NOMO-1 (cell line): ENCODE results near the gene MT1E.

Experiments used
- DNase-seq, 2 experiments: peaks; one replicate each; lab custom pipeline; 2025; ENCODE audit not compliant: unreplicated experiment in 2 of 2; lab: John Stamatoyannopoulos, UW

Gene MT1E

DNA sequence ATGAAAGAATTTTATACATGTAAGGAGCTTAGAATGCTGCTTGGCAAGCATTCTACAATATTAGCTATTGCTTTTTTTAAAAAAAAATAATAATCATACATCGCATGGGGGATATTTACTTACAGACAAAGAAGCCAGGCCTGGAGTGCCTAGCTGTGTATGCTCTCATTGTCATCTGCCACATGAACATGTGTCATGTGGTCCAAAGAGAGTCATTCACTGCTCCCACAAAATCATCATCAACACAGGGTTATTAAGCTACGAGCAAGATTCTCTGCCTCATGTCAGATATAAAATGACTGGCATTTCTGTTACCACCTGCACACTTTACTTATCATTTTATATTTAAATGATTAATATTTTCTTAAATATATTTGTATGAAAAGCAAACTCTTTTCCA lies 1.9 kb upstream of the MT1E start:
- DNase-seq: no peak

DNA sequence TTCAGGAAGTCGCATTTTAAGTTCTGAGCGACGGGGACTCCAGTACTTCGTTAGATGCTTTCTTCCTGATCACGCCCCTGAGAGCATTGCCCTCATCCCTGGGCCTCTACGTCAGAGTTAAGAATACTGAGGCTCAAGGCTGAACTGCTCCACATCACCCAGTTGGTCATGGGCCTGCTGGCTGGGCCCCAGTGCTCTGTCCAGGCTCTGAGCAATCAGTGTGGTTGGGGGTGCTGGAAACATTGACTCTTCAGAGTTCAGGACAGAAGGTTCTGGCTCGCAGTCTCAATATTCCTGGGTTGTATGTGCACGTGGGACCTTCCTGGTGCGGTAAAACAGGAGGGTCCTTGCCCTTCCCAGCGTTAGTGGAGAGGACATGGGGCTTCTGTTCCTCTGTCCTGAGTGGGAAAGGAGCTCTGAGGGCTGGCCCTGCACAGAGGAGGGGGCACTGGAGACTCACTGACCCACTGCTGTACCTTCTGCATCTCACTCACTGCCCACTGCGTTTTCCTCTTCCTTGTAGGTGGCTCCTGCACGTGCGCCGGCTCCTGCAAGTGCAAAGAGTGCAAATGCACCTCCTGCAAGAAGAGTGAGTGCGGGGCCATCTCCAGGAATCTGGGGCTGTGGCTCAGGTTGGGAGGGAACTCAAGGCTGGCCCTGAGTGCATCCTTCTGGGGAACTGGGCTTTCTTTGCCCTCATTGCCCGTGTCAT lies 518 bp downstream of the MT1E start:
- no peak for DNase-seq

DNA sequence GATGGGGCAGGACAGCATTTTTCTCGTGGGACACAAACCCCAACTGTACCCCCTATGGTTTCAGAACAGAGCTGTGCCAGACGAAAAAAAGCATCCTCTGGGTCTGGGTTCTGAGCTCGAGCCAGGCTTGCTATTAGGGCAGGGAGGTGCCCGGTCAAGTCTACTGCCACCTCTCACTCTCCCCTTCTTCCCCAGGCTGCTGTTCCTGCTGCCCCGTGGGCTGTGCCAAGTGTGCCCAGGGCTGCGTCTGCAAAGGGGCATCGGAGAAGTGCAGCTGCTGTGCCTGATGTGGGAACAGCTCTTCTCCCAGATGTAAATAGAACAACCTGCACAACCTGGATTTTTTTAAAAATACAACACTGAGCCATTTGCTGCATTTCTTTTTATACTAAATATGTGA lies 1.1 kb downstream of the MT1E start:
- DNase-seq: no peak

DNA sequence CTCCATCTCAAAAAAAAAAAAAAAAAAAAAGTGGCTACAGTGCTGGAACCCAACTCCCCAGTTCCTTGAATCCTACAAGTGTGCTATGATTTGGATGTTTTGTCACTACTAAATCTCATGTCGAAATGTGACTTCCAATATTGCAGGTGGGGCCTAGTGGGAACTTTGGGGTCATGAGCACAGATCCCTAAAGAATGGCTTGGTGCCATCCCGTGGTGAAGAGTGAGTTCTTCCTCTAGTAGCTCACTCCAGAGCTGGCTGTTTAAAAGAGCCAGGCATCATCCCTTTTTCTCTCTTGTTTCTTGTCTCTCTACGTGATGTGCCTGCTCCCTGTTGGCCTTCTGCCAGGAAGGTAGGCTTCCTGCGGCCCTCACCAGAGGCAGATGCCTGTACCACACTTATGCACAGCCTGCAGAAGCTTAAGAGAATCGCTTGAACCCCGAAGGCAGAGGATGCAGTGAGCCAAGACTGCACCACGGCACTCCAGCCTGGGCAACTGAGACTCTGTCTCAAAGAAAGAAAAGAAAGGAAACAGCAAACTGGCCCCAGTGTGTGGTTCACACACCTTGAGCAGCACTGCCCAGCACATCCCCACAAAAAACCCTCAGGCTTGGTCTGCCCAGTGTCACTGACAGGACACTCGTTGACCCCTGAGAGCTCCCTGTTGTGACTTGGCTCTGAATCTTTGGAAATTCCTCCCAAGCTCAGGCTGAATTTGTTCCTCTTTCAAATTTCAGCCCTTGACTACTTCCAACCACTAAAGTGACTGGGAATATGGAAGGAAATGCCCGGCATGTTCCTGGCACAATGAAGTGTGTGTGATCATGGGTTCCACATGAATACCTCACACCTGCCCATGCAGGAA lies 3.1 kb downstream of the MT1E start:
- no peak for DNase-seq

DNA sequence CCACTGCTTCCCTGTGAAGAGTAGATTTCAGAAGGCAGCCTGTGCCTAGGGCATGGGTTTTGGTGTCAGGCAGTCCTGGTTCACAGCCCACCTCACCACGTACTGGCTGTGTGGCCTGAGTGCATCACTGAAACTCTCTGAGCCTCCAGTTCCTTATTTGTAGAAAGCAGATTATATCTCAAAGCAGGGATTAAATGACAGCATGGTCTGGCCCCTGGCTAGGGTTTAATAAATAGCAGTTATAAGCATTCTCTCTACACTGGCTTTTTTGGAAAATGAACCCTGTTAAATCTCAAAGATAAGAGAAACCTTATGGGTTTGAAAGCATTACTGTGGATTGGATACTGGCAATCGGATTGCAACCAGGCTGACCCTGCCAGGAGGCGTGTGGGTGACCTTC lies 4.0 kb downstream of the MT1E start:
- no peak for DNase-seq

DNA sequence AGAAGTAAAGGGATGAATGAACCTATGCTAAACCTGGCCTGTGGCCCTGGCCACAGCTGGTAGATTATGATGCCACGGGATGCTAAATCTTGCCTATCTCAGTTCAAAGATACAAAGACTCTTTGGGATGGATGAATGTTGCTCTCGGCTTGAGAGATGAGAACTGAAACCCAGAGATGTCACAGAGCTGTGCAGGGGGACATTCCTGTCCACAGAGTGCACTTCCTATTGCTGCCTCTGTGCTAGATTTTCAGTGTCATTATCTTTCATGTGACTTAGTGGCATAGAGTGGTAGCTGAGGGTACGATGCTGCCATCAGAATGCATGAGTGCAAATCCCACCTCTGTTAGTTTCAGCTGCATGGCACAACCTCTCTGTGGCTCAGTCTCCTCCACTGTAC lies 4.6 kb downstream of the MT1E start:
- peak; percentile 27 to 81 for DNase-seq

DNA sequence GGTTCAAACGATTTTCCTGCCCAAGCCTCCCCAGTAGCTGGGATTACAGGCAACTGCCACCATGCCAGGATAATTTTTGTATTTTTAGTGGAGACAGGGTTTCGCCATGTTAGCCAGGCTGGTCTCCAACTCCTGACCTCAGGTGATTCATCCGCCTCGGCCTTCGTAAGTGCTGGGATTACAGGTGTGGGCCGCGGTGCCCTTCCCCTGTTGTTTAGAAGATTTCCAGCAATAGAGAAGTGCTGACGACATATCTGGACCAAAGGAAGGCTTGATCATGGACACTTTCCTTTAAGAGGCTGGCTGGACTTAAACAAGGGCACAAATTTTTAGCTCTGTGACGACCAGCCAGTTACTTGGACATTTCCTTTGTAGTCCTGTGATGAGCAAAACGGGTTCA lies 5.6 kb downstream of the MT1E start:
- no peak for DNase-seq

DNA sequence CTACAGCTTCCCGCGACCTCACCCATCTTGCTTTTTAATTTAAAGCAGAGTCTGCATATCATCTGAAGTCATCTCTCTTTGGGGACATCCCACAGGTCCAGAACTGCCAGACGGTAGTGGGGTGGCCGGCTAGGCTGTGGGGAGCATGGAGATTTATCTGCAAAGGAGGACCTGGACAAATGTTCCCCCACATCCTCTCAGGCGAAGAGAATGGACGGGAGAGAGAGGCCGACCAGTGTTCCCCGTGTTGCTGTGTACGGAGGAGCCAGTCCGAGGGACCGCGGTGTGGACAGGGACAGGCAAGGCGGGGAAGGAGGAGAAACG lies 6.2 kb downstream of the MT1E start:
- no peak for DNase-seq

DNA sequence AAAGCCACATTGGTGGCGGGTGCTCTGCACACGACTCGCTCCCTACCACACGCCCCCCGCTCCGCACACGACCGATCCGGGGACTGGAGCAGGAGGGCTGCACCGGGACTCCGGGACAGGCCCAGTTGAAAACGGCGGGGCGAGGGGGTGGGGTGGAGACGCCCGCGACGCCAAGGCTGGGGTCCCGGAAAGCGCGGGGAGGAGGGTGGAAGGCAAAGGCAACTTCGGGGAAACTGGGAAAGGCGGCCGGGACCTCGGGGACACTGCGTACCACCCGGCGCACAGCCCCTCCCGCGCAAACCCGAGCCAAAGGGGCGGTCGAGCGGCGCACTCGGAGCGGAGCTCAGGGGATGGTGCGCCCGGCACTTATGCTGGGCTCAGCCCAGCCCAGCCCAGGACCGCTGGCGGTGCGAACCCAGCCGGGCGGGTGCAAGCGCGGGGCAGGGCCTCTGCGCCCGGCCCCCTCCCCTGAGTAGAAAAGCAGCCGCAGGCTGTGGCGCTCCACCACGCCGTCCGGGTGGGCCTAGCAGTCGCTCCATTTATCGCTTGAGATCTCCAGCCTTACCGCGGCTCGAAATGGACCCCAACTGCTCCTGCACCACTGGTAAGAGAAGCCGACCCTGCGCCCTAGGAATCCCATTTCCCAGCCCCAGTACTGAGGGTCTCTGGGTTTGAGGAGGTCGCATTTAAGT lies 6.7 kb downstream of the MT1E start, which contains the start of gene MT1M:
Gene MT1M, plus strand, starts transcription at position 504 of the 692 bp plus-strand sequence. Its CDS starts 73 bp downstream, at position 577.
- DNase-seq: peak in 1 of 2 experiments; percentile 37

DNA sequence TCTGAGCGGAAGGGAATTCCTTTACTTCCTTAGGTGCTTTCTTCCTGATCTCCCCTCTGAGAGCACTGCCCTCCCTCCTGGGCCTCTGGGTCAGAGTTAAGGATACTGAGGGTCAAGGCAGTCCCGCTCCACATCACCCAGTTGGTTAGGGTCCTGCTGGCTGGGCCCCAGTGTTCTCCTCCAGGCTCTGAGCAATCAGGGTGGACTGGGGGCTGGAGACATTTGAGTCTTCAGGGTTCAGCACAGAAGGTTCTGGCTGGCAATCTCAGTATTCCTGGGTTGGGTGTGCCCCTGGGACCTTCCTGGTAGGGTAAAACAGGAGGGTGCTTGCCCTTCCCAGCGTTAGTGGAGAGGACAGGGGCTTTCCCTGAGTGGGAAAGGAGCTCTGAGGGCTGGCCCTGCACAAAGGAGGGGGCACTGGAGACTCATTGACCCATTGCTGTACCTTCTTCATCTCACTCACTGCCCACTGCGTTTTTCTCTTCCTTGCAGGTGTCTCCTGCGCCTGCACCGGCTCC lies 7.3 kb downstream of the MT1E start:
- DNase-seq: no peak

DNA sequence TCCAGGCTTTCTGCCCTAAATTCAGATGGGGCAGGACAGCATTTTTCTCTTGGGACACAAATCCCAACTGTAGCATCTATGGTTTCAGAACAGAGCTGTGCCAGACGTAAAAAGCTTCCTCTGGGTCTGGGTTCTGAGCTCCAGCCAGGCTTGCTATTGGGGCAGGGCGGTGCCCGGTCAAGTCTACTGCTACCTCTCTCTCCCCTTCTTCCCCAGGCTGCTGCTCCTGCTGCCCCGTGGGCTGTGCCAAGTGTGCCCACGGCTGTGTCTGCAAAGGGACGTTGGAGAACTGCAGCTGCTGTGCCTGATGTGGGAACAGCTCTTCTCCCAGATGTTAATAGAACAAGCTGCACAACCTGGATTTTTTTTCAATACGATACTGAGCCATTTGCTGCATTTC lies 8.0 kb downstream of the MT1E start:
- no peak for DNase-seq

DNA sequence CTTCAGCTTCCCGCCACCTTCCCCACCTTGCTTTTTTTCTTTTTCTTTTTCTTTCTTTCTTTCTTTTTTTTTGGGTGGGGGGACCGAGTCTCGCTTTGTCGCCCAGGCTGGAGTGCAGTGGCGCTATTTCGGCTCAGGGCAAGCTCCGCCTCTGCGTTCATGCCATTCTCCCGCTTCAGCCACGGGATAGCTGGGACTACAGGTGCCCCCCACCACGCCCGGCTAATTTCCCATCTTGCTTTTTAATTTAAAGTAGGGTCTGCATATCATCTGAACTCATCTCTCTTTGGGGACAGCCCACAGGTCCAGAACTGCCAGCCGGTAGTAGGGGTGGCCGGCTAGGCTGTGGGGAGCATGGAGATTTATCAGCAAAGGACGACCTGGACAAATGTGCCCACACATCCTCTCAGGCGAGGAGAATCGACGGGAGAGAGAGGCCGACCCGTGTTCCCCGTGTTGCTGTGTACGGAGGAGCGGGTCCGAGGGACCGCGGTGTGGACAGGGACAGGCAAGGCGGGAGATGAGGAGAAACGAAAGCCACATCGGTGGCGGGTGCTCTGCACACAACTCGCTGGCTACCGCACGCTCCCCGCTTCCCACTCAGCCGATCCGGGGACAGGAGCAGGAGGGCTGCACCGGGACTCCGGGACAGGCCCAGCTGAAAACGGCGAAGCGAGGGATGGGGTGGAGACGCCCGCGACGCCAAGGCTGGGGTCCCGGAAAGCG lies 9.3 kb downstream of the MT1E start:
- DNase-seq: no peak

DNA sequence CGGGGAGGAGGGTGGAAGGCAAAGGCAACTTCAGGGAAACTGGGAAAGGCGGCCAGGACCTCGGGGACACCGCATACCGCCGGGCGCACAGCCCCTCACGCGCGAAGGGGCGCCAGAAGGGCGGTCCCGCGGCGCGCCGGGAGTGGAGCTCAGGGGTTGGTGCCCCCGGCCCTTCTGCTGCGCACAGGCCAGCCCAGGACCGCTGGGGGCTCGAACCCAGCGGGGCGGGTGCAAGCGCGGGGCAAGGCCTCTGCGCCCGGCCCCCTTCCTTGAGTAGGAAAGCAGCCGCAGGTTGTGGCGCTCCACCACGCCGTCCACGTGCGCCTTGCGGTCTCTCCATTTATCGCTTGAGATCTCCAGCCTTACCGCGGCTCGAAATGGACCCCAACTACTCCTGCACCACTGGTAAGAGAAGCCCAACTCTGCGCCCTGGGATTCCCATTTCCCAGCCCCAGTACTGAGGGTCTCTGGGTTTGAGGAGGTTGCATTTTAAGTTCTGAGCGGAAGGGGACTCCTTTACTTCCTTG lies 9.9 kb downstream of the MT1E start:
- no peak for DNase-seq

DNA sequence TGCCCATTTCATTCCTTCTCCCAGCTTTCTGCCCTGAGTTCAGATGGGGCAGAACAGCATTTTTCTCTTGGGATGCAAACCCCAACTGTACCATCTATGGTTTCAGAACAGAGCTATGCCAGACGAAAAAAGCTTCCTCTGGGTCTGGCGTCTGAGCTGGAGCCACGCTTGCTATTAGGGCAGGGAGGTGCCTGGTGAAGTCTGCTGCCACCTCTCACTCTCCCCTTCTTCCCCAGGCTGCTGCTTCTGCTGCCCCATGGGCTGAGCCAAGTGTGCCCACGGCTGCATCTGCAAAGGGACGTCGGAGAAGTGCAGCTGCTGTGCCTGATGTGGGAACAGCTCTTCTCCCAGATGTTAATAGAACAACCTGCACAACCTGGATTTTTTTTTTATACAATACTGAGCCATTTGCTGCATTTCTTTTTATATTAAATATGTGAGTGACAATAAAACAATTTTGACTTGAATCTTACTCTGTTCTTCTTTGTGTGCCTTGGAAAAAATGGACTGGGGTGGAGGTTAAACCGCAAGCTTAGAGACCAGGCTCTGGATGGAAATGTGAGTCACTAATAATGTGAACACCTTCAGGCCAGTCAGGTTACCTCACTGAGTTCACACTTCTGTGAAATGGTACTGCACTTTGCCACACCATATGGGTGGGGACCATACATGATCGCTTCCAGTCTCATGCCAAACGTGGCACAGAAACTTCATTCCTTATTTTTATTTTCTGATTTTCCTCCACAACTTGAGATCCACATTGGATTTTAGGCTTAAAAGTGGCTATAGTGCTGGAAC lies 11.2 kb downstream of the MT1E start:
- DNase-seq: no peak

DNA sequence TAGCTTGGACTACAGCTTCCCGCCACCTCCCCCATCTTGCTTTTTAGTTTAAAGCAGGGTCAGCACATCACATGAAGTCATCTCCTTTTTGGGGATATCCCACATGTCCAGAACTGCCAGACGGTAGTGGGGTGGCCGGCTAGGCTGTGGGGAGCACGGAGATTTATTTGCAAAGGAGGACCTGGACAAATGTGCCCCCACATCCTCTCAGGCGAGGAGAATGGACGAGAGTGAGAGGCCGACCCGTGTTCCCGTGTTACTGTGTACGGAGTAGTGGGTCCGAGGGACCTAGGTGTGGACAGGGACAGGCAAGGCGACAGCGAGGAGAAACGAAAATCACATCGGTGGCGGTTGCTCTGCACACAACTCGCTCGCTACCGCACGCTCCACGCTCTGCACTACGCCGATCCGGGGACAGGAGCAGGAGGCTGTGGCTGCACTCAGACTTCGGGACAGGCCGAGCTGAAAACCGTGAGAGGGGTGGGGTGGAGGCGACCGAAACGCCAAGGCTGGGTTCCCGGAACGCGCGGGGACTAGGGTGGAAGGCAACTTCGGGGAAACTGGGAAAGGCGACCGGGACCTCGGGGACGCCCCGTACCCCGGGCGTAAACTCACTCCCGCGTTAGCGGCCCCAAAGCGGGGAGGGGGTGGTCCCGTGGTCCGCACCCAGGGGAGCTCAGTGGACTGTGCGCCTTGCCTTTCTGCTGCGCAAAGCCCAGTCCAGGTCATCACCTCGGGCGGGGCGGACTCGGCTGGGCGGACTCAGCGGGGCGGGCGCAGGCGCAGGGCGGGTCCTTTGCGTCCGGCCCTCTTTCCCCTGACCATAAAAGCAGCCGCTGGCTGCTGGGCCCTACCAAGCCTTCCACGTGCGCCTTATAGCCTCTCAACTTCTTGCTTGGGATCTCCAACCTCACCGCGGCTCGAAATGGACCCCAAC lies 12.5 kb downstream of the MT1E start, which contains the start of gene MT1A:
Gene MT1A, plus strand, starts transcription at position 853 of the 937 bp plus-strand sequence. Its CDS starts 73 bp downstream, at position 926.
- DNase-seq: peak; percentile 11 to 12

DNA sequence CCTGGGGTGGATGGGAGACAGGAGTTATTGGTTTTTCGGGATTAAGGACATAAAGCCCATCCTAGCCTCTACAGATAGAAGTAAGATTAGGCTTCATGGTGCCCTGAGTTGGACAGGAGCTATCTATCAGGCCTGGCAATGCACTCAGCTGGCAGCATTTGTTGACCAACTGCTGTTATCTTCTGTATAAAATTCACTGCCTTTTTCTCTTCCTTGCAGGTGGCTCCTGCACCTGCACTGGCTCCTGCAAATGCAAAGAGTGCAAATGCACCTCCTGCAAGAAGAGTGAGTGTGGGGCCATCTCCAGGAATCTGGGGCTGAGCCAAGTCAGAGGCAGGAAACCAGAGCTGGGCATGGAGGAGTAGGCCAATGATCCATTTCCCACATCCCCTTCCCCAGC lies 13.5 kb downstream of the MT1E start:
- DNase-seq: no peak

DNA sequence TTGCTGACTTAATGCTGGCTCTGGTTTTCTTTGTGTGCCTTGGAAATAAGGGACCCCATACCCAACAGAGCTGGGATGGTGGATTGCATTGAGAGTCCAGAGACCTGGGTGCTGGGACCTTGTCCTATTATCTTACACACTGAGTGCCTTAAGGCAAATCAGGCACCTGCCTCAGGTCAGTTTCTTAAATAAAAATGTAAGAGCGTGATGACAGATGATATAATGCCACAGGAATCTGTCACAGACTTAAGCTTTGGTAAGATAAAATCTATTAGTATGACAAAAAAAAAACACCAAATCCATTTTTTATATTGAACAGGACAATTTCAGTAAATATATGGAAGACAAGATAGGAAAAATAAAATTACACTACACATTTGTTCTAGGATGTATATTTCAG lies 14.5 kb downstream of the MT1E start:
- no peak for DNase-seq

DNA sequence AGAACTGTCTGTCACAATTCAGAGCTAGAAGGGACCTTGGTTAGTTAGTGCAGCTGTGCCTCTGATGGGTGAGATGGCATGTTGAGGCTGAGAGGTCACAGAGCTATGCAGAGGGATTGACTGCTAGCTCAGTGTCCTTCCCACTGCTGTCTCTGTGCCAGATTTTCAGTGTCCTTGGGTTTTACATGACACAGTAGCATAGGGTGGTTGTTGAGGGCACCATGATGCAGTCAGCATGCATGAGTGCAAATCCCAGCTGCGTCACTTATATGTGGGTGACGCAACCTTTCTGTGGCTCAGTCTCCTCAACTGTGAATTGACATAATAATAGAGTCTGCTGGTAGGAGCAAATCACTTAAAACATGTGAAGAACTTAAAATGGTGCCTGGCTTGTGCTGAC lies 15.6 kb downstream of the MT1E start:
- DNase-seq: no peak
